ENCODE measurements around the gene RCOR3. TPM values are rescaled to one million over a fixed set of nuclear protein-coding genes. Genes with fewer than 3 reads are reported as not detected.

The RCOR3 gene
- total RNA-seq, 1 donor from 2014 or later: 51.6 TPM

DNA sequence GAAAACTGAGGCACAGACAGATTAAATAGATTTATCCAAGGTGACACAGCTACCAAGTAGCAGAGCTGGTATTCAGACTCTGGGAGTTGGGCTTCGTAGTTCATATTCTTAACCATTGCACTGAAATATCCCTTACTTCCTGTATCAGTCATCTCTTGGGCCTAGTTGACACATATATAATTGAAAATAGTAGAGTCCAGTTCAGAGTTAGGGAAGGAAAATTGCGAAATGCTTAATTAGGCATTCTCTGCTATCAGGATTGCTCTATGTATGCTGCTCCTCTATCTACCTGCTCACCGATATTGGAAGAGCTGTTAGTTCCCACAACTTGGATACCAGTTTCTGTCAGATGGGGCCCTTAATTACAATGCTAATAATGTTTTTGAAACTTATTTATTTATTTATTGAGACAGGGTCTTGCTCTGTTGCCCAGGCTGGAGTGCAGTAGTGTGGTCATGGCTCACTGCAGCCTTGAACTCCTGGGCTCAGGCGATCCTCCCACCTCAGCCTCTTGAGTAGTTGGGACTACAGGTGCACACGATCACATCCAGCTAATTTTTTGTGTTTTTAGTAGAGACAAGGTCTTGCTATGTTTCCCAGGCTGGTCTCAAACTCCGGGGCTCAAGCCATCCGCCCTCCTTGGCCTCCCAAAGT is 8.2 kb downstream of the RCOR3 start:
- H3K36me3 Mint-ChIP-seq (ENCODE audit: low read depth): peaks cover 15% of the 10 kb centered on the region
- TF ChIP-seq, protein P1, sequence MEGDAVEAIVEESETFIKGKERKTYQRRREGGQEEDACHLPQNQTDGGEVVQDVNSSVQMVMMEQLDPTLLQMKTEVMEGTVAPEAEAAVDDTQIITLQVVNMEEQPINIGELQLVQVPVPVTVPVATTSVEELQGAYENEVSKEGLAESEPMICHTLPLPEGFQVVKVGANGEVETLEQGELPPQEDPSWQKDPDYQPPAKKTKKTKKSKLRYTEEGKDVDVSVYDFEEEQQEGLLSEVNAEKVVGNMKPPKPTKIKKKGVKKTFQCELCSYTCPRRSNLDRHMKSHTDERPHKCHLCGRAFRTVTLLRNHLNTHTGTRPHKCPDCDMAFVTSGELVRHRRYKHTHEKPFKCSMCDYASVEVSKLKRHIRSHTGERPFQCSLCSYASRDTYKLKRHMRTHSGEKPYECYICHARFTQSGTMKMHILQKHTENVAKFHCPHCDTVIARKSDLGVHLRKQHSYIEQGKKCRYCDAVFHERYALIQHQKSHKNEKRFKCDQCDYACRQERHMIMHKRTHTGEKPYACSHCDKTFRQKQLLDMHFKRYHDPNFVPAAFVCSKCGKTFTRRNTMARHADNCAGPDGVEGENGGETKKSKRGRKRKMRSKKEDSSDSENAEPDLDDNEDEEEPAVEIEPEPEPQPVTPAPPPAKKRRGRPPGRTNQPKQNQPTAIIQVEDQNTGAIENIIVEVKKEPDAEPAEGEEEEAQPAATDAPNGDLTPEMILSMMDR (conservative IDR thresholded peaks at IDR 0.05): no peak
- H3K9me3 Mint-ChIP-seq: no peaks in the 10 kb centered on the region
- no peaks in the 10 kb centered on the region for H3K27me3 Mint-ChIP-seq (ENCODE audit: low read depth)
- peaks cover 8% of the 10 kb centered on the region for H3K4me1 Mint-ChIP-seq
- no peak overlapping the region for H3K27ac Mint-ChIP-seq (ENCODE audit: unreplicated experiment)
- DNase-seq (ENCODE audit: low read depth, low spot score): no peak
- no peak overlapping the region for H3K4me3 Mint-ChIP-seq

DNA sequence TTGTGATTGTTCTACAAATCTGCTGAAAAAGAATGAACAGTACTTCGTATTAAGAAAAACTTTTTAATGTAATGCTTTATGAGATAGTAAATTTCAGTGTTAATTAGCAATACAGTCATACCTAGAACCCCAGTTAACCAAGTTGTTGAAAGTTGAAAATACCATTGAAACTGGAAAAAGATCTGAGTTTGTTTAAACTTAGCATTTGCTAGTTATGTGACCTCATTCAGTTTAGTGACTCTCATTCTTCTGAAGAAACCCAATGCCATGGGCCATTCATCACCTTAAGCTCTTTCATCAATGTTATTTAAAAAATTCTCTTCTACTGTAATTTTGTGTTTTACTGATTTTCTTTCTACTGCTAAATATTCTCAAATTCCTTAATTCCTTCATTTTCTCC is 20.2 kb downstream of the RCOR3 start:
- DNase-seq (ENCODE audit: low read depth, low spot score): no peak
- Mint-ChIP-seq H3K27me3 (ENCODE audit: low read depth) (no peaks in the 10 kb centered on the region), H3K36me3 (ENCODE audit: low read depth) (no peaks in the 10 kb centered on the region), H3K4me1 (no peaks in the 10 kb centered on the region), H3K27ac (ENCODE audit: unreplicated experiment) (no peak overlapping the region), H3K4me3 (no peak overlapping the region), H3K9me3 (no peaks in the 10 kb centered on the region)
- TF ChIP-seq, protein P1 (conservative IDR thresholded peaks at IDR 0.05): no peak

DNA sequence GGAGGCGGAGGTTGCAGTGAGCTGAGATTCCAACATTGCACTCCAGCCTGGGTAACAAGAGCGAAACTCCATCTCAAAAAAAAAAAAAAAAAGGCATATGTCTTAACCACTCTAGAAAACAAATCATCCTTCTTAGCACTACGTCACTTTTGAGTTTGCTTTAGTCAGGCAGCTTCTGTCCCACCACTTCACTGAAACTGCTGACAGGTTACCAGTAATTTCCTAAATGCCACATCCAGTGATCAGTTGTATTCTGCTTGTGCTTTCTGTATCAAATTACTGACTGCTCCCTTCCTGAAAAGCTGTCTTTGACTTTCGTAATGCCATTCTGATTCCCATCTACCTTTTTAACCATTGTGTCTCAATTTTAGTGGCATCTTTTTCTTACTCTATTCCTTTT is 21.7 kb downstream of the RCOR3 start:
- no peak overlapping the region for H3K4me3 Mint-ChIP-seq
- no peaks in the 10 kb centered on the region for H3K4me1 Mint-ChIP-seq
- H3K27me3 Mint-ChIP-seq (ENCODE audit: low read depth): no peaks in the 10 kb centered on the region
- no peak overlapping the region for H3K27ac Mint-ChIP-seq (ENCODE audit: unreplicated experiment)
- H3K9me3 Mint-ChIP-seq: no peaks in the 10 kb centered on the region
- H3K36me3 Mint-ChIP-seq (ENCODE audit: low read depth): peaks cover 4% of the 10 kb centered on the region
- TF ChIP-seq, protein P1 (conservative IDR thresholded peaks at IDR 0.05): no peak
- DNase-seq (ENCODE audit: low read depth, low spot score): no peak

DNA sequence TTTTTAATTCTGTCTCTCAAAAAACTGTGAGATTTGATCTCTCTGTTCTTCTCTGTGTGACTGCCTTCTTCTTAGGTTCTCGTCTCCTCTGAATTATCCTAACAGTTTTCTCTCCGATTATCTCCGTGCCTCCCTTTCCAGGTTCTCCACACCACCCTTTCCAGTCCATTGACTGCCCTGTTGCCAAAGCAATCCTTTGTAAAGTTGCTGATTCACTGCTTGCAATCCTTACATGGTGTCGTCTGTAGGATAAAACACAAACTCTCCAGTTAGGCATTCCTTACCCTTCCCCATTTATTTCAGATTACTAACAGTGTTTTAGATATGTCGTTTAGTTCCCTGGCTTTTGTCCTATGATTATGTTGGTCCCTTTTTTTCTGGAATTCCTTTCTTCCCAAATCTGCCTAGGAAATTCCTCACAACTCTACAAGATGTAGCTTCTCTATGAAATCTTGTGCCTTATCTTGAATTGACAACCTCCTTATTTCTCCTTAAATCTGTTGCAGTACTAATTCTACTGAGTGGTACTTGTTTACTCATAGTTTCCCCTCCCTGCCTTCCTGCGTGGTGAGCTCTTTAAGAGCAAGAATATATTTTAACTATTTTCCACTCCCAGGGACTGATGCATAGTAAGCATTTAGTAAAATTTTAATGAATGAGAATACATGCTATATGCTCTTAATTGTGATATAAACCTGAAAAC is 22.3 kb downstream of the RCOR3 start:
- no peak for DNase-seq (ENCODE audit: low read depth, low spot score)
- Mint-ChIP-seq H3K27me3 (ENCODE audit: low read depth) (no peaks in the 10 kb centered on the region), H3K27ac (ENCODE audit: unreplicated experiment) (no peak overlapping the region), H3K36me3 (ENCODE audit: low read depth) (peaks cover 4% of the 10 kb centered on the region), H3K4me1 (no peaks in the 10 kb centered on the region), H3K9me3 (no peaks in the 10 kb centered on the region), H3K4me3 (no peak overlapping the region)
- TF ChIP-seq, protein P1 (conservative IDR thresholded peaks at IDR 0.05): no peak

DNA sequence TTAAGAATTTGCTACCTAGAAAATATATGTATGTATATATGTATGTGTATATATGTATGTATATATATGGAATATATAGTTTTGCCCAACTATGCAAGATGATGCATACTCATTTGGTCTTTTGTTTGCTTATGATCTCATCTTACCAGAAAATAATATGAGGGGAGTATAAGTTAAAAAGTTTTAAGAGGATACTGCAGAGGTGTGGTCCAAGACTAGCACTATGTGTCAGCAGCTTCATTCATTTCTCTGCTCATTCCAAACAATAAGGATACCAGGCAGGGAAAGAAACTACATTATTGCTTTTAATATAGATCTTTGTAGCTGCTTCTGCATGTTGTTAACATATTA is 22.8 kb downstream of the RCOR3 start:
- TF ChIP-seq, protein P1 (conservative IDR thresholded peaks at IDR 0.05): no peak
- H3K4me3 Mint-ChIP-seq: no peak overlapping the region
- no peak overlapping the region for H3K27ac Mint-ChIP-seq (ENCODE audit: unreplicated experiment)
- no peaks in the 10 kb centered on the region for H3K27me3 Mint-ChIP-seq (ENCODE audit: low read depth)
- H3K4me1 Mint-ChIP-seq: no peaks in the 10 kb centered on the region
- DNase-seq (ENCODE audit: low read depth, low spot score): no peak
- peaks cover 6% of the 10 kb centered on the region for H3K36me3 Mint-ChIP-seq (ENCODE audit: low read depth)
- no peaks in the 10 kb centered on the region for H3K9me3 Mint-ChIP-seq
